ENCODE measurements around the gene TTLL5.
A peak's percentile ranks its signal among the peaks of the same experiment; 100 is the strongest.

Gene TTLL5

DNA sequence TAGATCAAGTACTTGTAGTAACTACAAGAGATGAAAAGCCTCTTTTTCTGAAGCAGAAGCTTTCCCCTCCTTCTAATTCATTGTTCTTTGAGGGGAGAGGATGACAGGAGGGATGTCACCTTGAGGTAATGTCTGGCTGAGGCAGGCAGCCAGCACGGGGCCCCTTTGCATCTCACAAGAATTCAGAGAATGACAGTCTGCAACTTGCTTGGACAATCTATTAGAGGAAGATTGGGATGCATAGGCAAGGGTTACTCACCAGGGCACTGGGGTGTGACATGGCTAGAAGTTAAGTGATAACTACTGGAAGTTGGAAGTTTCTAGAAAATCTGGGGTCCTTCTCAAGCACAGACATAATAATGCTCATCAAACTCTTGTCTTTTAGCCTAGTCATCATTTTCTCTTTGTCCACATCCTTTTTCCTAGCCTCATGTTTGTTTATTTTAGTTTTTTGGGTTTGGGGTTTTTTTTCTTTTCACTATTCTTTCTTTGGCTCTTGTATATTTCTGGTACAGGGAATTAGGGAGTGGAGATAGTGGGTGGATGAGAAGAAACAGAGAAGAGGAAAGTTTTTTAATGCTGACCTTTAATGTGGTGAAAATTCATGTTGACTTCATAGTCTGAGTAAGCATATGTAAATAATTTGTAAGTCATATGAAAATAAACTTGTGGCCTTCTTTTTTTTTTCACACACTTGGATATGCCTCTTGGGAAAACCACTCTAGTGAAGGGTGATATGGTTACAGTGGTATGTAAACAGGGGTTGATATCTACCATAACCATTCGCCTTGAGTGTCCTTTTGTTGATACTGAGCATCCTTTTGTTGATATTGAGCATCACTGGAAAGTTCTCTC, 55.1 kb downstream of the TTLL5 start:
- ATAC-seq = no peak
- TF ChIP-seq ZC3H10 (CRISPR knock-in tag; IDR thresholded peaks at IDR 0.05) (no peak), ISL1 (CRISPR knock-in tag; IDR thresholded peaks at IDR 0.05) (peak; percentile 24), ZNF8 (CRISPR knock-in tag; IDR thresholded peaks at IDR 0.05) (no peak), PATZ1 (CRISPR knock-in tag; IDR thresholded peaks at IDR 0.05; ENCODE audit: borderline replicate concordance) (no peak), ESRRG (CRISPR knock-in tag; IDR thresholded peaks at IDR 0.05) (no peak)

DNA sequence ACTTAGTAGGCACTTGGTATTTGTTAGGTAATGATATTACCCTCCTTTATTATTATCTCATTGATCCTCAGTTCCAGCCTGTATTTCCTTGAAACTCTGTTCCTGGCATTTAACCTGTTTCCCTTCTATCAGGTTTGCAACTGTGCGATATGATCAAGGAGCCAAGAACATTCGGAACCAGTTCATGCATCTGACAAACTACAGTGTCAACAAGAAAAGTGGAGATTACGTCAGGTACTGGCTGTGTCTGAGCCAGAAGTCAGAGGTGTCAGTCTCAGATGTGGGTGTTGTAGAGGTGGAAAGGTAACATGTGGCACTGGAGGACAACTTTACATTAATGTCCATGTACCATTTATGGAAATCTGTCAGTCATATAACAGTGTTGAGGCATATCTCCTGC, 56.7 kb downstream of the TTLL5 start:
- TF ChIP-seq ARNTL (CRISPR knock-in tag; IDR thresholded peaks at IDR 0.05; ENCODE audit: borderline replicate concordance, low read depth) (no peak), TCF4 (CRISPR knock-in tag; IDR thresholded peaks at IDR 0.05; ENCODE audit: borderline replicate concordance) (no peak), ESRRG (CRISPR knock-in tag; IDR thresholded peaks at IDR 0.05) (no peak), OSR1 (CRISPR knock-in tag; IDR thresholded peaks at IDR 0.05) (no peak), ZC3H10 (CRISPR knock-in tag; IDR thresholded peaks at IDR 0.05) (no peak), CSDC2 (CRISPR knock-in tag; IDR thresholded peaks at IDR 0.05) (no peak), PPARA (CRISPR knock-in tag; IDR thresholded peaks at IDR 0.05; ENCODE audit: borderline replicate concordance) (no peak), CSRNP3 (CRISPR knock-in tag; IDR thresholded peaks at IDR 0.05) (no peak), ZNF8 (CRISPR knock-in tag; IDR thresholded peaks at IDR 0.05) (no peak), BACH2 (CRISPR knock-in tag; IDR thresholded peaks at IDR 0.05; ENCODE audit: borderline replicate concordance) (no peak), ISL1 (CRISPR knock-in tag; IDR thresholded peaks at IDR 0.05) (no peak), GLIS3 (CRISPR knock-in tag; IDR thresholded peaks at IDR 0.05) (no peak), PATZ1 (CRISPR knock-in tag; IDR thresholded peaks at IDR 0.05; ENCODE audit: borderline replicate concordance) (no peak), TOX (CRISPR knock-in tag; IDR thresholded peaks at IDR 0.05; ENCODE audit: borderline replicate concordance) (no peak), SNAI2 (CRISPR knock-in tag; IDR thresholded peaks at IDR 0.05) (no peak), ZFP30 (CRISPR knock-in tag; IDR thresholded peaks at IDR 0.05) (no peak), RARB (CRISPR knock-in tag; IDR thresholded peaks at IDR 0.05) (no peak), ZFP3 (CRISPR knock-in tag; IDR thresholded peaks at IDR 0.05) (no peak)
- TF ChIP-seq, protein P1, sequence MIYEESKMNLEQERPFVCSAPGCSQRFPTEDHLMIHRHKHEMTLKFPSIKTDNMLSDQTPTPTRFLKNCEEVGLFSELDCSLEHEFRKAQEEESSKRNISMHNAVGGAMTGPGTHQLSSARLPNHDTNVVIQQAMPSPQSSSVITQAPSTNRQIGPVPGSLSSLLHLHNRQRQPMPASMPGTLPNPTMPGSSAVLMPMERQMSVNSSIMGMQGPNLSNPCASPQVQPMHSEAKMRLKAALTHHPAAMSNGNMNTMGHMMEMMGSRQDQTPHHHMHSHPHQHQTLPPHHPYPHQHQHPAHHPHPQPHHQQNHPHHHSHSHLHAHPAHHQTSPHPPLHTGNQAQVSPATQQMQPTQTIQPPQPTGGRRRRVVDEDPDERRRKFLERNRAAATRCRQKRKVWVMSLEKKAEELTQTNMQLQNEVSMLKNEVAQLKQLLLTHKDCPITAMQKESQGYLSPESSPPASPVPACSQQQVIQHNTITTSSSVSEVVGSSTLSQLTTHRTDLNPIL (CRISPR knock-in tag; IDR thresholded peaks at IDR 0.05; ENCODE audit: low read depth) = no peak
- TF ChIP-seq, protein P2, sequence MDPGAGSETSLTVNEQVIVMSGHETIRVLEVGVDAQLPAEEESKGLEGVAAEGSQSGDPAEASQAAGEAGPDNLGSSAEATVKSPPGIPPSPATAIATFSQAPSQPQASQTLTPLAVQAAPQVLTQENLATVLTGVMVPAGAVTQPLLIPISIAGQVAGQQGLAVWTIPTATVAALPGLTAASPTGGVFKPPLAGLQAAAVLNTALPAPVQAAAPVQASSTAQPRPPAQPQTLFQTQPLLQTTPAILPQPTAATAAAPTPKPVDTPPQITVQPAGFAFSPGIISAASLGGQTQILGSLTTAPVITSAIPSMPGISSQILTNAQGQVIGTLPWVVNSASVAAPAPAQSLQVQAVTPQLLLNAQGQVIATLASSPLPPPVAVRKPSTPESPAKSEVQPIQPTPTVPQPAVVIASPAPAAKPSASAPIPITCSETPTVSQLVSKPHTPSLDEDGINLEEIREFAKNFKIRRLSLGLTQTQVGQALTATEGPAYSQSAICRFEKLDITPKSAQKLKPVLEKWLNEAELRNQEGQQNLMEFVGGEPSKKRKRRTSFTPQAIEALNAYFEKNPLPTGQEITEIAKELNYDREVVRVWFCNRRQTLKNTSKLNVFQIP (CRISPR knock-in tag; IDR thresholded peaks at IDR 0.05; ENCODE audit: borderline replicate concordance, low read depth) = no peak
- no peak for ATAC-seq

GRCh38 chr14:75718199-75718598, 57.2 kb downstream of the TTLL5 start:
- no peak for ATAC-seq
- no peak for TF ChIP-seq ZFP3 (CRISPR knock-in tag; IDR thresholded peaks at IDR 0.05)
- TF ChIP-seq PPARA (CRISPR knock-in tag; IDR thresholded peaks at IDR 0.05; ENCODE audit: borderline replicate concordance) = no peak
- no peak for TF ChIP-seq ZFP30 (CRISPR knock-in tag; IDR thresholded peaks at IDR 0.05)

All from SK-N-SH treated with all-trans-retinoic acid at 6 μM for 48 hours (cell line).